A673 (cell line): ENCODE data around the gene MAPKAPK3. TPM values are rescaled to one million over a fixed set of nuclear protein-coding genes. Genes with fewer than 3 reads are reported as not detected.
A peak's percentile ranks its signal among the peaks of the same experiment; 100 is the strongest.

Experiments used
- BruUV-seq: library from RNA; stranded (reverse); fragments of 400-500 nt; replicated peaks from 2 replicates; lab custom pipeline; 2021; lab: Mats Ljungman, UMichigan
- CTCF ChIA-PET: fragments of 300-600 bp; sonication (Branson Sonifier 250); formaldehyde crosslinking; loops from one replicate; lab custom pipeline; 2022; ENCODE audit warnings: antibody characterized with exemption; lab: Charles Lee
- POLR2A ChIA-PET: fragments of 300-600 bp; sonication (Branson Sonifier 250); formaldehyde crosslinking; loops from one replicate; lab custom pipeline; 2022; ENCODE audit warnings: antibody characterized with exemption; ENCODE audit not compliant: low non-redundant PET; lab: Charles Lee
- DNase-seq: peaks from one replicate; pipeline ENCODE4 v3.0.0-alpha.2; 2015; ENCODE audit warnings: low spot score
- H3K27ac ChIP-seq: fragments of 200-600 bp; sonication (generic); 2 replicates; pipeline ENCODE4 v1.5.1; 2016; ENCODE audit warnings: mixed run types, low read depth, mild to moderate bottlenecking, mixed read lengths, antibody characterized with exemption, low read length; ENCODE audit not compliant: poor library complexity, severe bottlenecking
- H3K27me3 ChIP-seq: fragments of 200-600 bp; sonication (generic); replicated peaks from 2 replicates; pipeline ENCODE4 v1.6.1; 2017; ENCODE audit warnings: mixed run types, low read depth, mild to moderate bottlenecking, mixed read lengths, antibody characterized with exemption, low read length; ENCODE audit not compliant: insufficient read depth, poor library complexity
- H3K36me3 ChIP-seq: fragments of 200-600 bp; sonication (generic); 2 replicates; pipeline ENCODE4 v1.6.1; 2016; ENCODE audit warnings: mixed run types, mild to moderate bottlenecking, mixed read lengths, antibody characterized with exemption, low read length; ENCODE audit not compliant: insufficient read depth, poor library complexity, severe bottlenecking
- H3K4me1 ChIP-seq: fragments of 200-600 bp; sonication (generic); 2 replicates; pipeline ENCODE4 v1.6.1; 2017; ENCODE audit warnings: mixed run types, mild to moderate bottlenecking, mixed read lengths, antibody characterized with exemption, low read length; ENCODE audit not compliant: insufficient read depth, poor library complexity, severe bottlenecking
- H3K4me3 ChIP-seq: fragments of 200-600 bp; sonication (generic); 2 replicates; pipeline ENCODE4 v1.5.1; 2016; ENCODE audit warnings: low read depth, mixed run types, mild to moderate bottlenecking, mixed read lengths, low read length; ENCODE audit not compliant: poor library complexity, severe bottlenecking
- H3K9me3 ChIP-seq: fragments of 200-600 bp; sonication (generic); 2 replicates; pipeline ENCODE4 v1.6.1; 2016; ENCODE audit warnings: mixed run types, low read depth, mild to moderate bottlenecking, mixed read lengths, antibody characterized with exemption, low read length; ENCODE audit not compliant: poor library complexity, severe bottlenecking
- EZH2 ChIP-seq: fragments of 200-600 bp; sonication (generic); IDR thresholded peaks from 2 replicates; pipeline ENCODE4 v1.6.1; 2017; ENCODE audit warnings: borderline replicate concordance, low read depth, mild to moderate bottlenecking, mixed read lengths, antibody characterized with exemption, low read length; ENCODE audit not compliant: poor library complexity, severe bottlenecking
- intact Hi-C: fragments of 100-400 bp; cut with micrococcal nuclease; formaldehyde crosslinking; loops from one replicate; pipeline ENCODE4 v1.10.0; 2022; ENCODE audit not compliant: unreplicated experiment
- total RNA-seq: library from RNA; stranded (reverse); gene quantifications from 2 replicates; pipeline ENCODE4 v1.2.3, GENCODE V29; 2021
- TF ChIP-seq, protein P1 (sequence below): fragments of 300-800, 200-600 bp; sonication (generic); conservative IDR thresholded peaks from 2 replicates; pipeline ENCODE4 v1.5.1; 2017; ENCODE audit warnings: low read depth, mild to moderate bottlenecking, antibody characterized with exemption, low read length, moderate library complexity, mixed read lengths

The MAPKAPK3 gene
- total RNA-seq, 1 experiment from 2014 or later, result 15.8 TPM

DNA sequence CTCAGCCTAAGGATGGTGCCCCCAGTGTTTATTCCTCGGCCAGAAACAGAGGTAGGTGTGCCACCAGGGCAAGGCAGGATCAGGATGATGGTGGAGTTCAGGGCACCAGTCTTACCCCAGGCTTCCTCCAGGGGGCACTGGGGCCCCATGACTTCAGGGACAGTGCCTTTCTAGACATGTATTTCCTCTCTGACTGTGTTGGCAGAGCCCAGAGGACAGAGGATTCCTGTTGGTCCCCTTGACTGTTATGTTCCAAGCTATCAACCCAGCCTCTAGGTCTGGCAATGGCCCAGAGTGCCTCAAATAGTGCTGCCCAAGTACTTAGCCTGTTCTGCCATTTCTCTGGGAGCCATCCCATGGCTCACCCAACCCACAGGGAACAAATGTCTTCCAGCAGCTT is 44.8 kb upstream of the MAPKAPK3 start:
- H3K4me1 ChIP-seq, result no peaks in the 10 kb centered on the region
- peak; percentile 45 for DNase-seq
- H3K4me3 ChIP-seq, result no peak overlapping the region
- ChIA-PET POLR2A (no interaction called here), CTCF (interaction anchor here (1.0 kb wide), 1 partner anchor 39 kb away, joined by 3 read pairs; the partner anchor contains the start of gene CISH)
- H3K9me3 ChIP-seq, result no peaks in the 10 kb centered on the region
- TF ChIP-seq, protein P1, sequence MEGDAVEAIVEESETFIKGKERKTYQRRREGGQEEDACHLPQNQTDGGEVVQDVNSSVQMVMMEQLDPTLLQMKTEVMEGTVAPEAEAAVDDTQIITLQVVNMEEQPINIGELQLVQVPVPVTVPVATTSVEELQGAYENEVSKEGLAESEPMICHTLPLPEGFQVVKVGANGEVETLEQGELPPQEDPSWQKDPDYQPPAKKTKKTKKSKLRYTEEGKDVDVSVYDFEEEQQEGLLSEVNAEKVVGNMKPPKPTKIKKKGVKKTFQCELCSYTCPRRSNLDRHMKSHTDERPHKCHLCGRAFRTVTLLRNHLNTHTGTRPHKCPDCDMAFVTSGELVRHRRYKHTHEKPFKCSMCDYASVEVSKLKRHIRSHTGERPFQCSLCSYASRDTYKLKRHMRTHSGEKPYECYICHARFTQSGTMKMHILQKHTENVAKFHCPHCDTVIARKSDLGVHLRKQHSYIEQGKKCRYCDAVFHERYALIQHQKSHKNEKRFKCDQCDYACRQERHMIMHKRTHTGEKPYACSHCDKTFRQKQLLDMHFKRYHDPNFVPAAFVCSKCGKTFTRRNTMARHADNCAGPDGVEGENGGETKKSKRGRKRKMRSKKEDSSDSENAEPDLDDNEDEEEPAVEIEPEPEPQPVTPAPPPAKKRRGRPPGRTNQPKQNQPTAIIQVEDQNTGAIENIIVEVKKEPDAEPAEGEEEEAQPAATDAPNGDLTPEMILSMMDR, result peak; percentile 62
- no peak for TF ChIP-seq EZH2
- no TSS peak for BruUV-seq
- H3K36me3 ChIP-seq, result no peaks in the 10 kb centered on the region
- H3K27ac ChIP-seq, result no peak overlapping the region
- H3K27me3 ChIP-seq, result no peaks in the 10 kb centered on the region
- intact Hi-C loops, result loop anchor here (5.0 kb wide), 1 partner anchor 40 kb away; the partner anchor contains the start of gene CISH

DNA sequence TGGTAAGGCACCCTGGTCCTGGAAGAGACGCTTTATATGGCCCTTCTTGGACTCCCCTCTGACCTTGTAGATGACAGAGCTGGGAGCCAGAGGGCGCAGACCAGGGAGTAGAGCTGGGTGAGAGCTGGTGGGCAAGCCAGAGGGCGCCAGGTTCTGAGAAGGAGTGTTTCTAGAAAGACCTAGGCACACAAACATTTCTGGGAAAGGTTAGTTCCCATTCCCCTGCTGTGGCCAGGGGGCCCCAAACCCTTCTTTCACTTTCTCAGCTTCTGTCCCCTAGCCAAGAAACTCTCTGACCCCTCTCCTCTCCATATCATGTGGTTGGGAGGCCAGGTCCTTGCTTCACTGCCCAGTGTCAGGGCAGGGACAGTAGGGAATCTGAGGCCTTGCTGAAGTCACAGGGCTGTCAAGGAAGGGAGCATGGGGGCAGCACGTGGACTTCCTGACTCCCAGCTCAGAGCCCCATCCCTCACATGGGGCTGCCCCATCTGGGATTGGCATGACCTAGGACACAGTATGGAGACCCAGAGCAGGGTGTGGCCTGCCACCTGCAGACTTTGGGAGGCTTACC is 44.1 kb upstream of the MAPKAPK3 start:
- CTCF ChIA-PET, result no interaction called here
- intact Hi-C loops, result loop anchor here (5.0 kb wide), 1 partner anchor 39 kb away; the partner anchor contains the start of gene CISH
- no peaks in the 10 kb centered on the region for H3K36me3 ChIP-seq
- no peak overlapping the region for H3K27ac ChIP-seq
- TF ChIP-seq, protein P1, result no peak
- no peak for TF ChIP-seq EZH2
- H3K9me3 ChIP-seq, result no peaks in the 10 kb centered on the region
- no peaks in the 10 kb centered on the region for H3K4me1 ChIP-seq
- H3K4me3 ChIP-seq, result no peak overlapping the region
- POLR2A ChIA-PET, result no interaction called here
- DNase-seq, result no peak
- no peaks in the 10 kb centered on the region for H3K27me3 ChIP-seq
- BruUV-seq, result no TSS peak

DNA sequence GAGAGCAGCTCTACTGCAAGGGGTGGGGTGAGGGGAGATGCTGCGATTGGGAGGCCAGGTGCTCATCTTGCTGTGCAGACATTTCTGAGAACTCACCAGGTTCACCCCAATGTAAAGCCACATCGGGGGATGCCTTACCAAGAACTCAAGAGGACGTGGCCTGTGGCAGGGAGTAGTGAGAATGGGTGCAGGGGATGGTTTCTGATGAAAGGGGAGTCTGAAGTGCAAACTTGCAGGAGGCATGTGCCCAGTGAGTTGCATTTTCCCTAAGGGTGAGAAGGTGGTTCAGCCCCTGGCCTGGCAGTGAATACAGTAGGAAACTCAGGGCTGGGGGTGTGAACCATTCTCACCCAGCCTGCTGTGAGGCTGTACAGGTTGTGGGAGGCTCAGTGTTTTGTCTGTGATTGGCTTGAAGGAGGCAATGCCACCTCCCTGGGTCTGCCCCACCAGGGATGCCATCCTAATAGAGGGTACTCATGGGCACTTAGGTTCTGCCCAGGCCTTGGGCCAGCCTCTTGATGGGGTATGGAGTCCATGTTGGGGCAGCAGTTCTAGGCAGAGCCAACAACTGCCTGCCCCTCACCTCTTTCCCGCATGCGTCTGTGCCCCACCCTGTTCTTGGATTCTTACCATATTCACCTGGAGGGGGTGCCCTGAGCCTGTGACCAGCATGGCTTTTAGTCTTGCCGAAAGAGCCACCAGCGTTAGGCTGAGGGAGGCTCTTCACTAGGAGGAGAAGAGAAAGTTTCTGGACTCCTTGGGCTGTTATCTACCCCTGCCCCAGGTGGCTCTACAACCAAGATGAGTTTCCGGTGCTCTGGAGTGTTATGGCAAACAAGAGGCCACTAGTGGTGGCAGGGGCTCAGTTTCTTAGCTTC is 43.1 kb upstream of the MAPKAPK3 start:
- Histone ChIP-seq H3K27me3 (no peaks in the 10 kb centered on the region), H3K9me3 (no peaks in the 10 kb centered on the region), H3K4me1 (no peaks in the 10 kb centered on the region), H3K36me3 (no peaks in the 10 kb centered on the region), H3K27ac (no peak overlapping the region), H3K4me3 (no peak overlapping the region)
- intact Hi-C loops, result loop anchor here (5.0 kb wide), 1 partner anchor 38 kb away; the partner anchor contains the start of gene CISH
- TF ChIP-seq EZH2, result no peak
- TF ChIP-seq, protein P1, result no peak
- DNase-seq, result no peak
- BruUV-seq, result no TSS peak
- ChIA-PET POLR2A (no interaction called here), CTCF (no interaction called here)
